Measurements from ENCODE around the gene AIP.
A peak's percentile ranks its signal among the peaks of the same experiment; 100 is the strongest.
"Not testable (repeated sequence)": the region's sequence is repeated elsewhere in the genome, so short reads cannot be mapped to it uniquely, and the experiment has no call there.

Gene AIP

DNA sequence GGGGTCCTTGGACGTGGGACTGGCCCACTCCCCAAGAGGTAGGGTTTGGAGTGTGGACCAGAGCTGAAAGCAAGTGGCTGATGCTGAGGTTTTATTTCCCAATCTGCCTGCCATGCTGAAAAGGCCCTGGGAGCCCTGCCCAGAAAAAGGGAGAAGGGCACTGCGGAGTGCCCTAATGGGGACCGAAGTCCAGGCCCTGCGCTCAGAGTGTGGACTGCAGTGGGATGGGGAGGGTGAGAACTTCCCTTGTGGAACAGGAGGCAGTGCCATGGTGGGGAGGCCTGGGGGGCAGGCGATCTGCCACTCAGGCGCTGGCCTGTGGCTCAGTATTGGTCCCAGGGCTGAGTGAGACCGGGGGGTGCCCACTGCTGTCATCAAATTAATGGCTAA, 34.6 kb upstream of the AIP start:
- no peak for DNase-seq (ENCODE audit: low read depth in 2 of 2, low spot score in 1 of 2)

DNA sequence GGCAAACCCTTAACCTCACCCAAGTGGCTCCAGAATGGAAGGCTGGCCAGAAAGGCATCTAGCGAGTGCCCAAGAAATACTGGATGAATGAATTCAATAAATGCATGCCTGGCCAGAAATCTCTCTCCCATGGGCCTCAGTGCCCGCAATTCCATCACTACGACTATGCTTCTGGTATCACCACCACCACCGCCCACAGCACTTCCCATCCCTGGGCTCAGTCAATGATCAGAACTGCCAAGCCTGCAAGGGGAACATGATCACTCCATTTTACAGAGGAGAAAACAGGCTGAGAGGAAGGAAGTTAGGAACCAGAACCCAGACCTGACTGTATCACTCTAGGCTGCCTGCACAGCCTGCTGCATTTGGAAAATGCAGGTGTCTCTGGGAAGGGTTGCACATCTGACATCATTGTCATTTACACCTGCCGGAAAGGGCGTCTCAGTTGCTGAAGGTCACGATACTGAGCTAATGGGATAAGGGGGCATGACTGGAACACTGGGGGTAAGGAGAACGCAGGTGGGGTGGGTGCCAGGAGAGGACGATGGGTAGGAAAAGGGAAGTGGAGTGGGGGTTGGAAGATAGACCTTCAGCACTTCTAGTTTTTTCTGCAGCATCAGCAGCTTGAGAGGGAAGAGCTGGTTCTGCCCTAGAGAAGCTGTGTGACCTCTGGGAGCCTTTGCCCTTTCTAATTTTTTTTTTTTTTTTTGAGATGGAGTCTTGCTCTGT, 33.5 kb upstream of the AIP start:
- no peak for DNase-seq (ENCODE audit: low read depth in 2 of 2, low spot score in 1 of 2)

DNA sequence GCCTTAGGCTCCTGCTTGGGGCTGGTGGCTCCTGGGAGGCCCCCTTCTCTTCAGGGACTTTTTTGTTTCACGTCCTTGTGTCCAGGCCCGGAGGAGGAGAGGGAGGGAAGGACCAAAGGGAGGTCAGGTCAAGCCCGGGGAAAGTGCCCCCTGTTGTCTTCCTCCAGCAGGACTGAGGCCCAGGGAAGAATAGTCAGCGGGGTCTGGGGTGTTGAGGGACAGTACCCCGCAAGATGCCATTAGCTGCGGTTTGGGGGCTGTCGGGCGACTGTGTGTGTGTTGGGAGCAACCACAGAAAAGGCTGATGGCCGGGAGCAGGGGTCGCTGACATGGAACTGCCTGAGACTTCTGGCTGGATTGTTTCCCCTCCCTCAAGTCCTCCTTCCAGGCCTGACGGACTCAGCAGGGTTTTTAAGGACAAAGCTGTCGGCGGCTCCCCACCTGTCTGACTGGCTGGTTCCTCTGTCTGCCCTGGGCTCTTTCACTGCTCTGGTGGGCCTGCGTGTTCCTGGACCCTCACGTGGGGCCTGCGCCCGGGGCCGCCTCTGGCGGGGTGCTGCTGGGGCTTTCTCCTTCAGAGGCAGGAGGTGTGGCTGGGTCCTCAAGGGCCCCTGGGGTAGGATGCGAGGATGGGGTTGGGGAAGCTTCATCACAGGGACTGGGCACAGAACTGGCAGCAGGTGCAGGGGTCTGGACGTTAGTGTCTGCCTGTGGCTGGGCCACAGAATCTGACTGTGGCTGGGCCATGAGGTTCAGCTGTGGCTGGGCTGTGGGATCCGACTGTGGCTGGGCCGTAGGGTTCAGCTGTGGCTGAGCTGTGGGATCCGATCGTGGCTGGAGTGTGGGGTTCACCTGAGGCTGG, 31.8 kb upstream of the AIP start:
- DNase-seq (ENCODE audit: low read depth in 2 of 2, low spot score in 1 of 2): no peak

DNA sequence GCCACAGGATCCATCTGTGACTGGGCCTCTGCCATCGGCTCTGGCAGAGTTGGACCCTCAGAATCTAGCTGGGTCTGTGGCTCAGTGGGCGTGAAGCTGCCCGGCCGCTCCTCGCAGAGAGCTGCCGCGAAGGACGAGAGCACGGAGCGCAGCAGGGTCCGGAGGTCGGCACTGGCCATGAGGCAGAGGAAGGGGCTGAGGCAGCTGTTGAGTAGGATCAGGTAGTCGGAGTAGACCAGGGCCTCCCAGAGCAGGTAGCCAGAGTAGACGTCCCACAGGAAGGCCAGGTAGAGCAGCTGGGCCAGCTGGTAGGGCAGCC, 31.2 kb upstream of the AIP start:
- no peak for DNase-seq (ENCODE audit: low read depth in 2 of 2, low spot score in 1 of 2)

DNA sequence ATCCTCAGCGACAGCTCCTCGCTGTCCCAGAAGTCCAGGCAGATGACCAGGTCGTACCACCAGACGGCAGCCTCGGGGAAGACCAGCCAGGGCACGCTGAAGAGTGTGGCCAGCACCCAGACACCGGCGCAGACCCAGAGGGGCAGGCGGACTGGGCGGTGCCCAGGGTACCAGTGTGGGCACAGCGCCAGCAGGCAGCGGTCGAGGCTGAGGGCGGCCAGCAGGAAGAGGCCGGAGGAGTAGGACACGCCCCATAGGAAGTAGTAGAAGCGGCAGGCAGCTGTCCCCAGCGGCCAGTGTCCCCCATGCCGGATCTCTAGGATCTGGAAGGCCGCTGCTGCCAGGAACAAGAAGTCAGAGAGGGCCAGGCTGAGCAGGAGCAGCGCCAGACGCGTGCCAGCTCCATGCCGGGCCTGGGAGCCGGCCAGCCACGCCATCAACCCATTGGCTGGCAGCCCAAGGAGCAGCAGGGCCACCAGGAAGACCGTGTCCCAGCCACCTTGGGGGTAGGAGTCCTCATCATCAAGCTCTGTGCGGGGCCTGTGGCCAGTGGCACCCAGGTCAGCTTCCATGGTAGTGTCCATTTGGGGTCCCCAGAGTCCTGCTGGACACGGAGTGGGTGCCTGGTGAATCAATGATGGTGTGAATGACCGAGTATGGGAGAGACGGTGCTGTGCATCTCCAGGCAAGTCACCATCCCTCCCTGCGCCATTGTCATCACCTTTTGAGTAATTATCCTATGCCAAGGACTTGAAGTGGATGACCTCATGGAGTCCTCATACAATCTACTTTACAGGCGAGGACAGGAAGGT, 30.5 kb upstream of the AIP start, which contains the start of gene GPR152:
Gene GPR152 (minus strand): TSS at position 589 of the 812 bp plus-strand sequence. CDS start 5 bp downstream, at position 584.
- no peak for DNase-seq (ENCODE audit: low read depth in 2 of 2, low spot score in 1 of 2)

DNA sequence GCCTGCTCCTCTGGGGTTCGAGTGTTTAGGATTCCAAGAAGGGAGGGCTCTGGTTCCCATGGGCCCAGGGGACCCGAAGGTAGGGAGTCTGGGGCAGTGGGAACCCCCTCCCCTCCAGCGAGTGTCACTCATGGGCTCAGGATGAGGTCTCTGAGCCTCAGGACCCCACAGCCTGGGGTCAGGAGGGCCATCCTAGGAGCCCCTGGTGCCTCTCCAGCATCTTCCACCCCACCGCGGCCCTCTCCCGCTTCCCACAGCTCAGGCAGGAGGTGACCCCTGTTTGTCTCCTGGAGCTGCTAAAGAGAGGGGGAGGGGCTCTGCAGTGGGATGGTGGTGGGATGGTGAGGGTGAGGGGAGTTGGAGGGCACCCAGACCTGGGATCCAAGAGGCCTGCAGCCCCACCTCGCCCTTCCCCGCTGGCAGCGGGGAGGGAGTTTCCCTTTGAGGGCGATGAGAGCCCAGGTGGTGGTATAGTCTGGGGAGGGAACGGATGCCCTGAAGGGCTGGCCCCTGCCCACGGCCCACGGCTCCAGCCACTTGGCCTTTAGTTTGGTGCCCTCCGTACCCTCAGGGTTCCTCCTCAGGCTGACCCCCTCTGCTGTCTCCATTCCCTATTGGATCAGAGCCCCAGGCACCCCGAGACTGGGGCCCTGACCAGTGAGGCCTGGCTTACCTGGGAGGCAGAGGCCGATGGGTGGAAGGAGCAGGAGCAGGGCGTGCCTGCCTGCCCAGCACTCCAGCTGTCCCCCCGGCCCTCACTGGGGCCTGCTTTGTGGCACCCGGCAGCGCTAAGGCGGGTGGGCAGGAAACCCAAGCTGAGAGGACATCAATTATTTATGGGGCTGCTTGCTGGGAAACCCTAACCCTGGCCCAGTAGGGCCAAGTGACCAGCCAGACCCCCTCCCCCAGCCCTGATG, 28.8 kb upstream of the AIP start:
- no peak for DNase-seq (ENCODE audit: low read depth in 2 of 2, low spot score in 1 of 2)

DNA sequence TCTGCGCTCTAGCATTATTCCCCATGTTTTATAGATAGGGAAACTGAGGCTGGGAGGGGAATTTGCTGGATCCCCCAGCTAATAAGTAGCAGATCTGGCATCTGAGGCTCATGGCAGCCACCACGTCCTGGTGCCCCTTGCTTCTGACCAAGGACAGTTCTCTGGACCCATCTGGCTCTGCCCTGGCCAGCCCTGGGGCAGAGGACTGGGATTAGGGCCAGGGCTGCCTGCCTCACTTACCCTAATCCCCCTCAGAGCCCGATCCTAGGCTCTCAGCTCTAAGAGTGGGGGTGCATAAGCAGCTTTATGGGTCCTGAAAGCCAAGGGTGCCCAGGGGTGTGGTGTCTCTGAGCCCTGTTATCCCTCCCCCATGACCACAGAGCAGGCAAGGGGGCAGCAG, 27.8 kb upstream of the AIP start, which contains the start of gene CABP4:
Gene CABP4 (plus strand): TSS at position 301 of the 400 bp plus-strand sequence. CDS start 70 bp downstream, at position 371.
- no peak for DNase-seq (ENCODE audit: low read depth in 2 of 2, low spot score in 1 of 2)

DNA sequence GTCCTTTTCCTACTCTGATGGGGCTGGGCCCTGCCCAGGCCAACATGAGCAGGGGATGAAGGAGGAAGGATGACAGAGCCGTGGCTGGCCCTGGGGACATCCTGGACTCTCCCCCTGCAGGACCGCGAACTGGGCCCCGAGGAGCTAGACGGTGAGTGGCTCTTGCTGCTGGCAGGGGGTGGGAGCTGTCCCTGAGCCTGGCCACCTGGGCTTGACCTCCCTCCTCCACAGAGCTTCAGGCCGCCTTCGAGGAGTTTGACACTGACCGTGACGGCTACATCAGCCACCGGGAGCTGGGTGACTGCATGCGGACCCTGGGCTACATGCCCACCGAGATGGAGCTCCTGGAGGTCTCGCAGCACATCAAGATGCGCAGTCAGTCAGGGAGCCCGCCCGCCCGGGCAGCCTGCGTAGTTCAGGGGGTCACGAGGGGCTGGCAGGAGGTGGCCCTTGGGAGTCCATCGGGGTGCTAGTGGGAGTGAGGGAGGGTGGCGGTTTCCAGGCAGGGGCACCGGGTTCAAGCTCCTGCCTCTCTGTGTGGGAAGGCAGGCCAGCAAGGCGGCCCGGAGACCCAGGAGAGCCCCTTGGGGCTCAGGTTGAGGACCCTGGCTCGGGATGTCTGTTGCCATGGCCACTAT, 26.6 kb upstream of the AIP start:
- DNase-seq (ENCODE audit: low read depth in 2 of 2, low spot score in 1 of 2): no peak

DNA sequence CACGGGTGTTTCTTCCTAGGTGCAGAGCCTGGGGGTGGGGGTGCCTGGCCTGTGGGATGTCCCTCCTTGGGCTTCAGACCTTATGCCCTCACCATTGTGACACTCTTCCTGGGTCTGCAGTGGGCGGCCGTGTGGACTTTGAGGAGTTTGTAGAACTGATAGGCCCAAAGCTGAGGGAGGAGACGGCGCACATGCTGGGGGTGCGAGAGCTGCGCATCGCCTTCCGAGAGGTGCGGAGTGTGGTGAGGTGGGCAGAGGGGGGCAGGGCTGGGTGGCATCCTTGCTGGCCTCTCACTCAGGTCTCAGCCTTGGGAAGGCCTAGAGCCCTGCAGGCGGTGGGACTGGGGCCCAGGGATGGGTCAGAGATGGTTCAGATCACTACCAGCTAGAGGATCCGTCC, 25.4 kb upstream of the AIP start:
- DNase-seq (ENCODE audit: low read depth in 2 of 2, low spot score in 1 of 2): no peak

DNA sequence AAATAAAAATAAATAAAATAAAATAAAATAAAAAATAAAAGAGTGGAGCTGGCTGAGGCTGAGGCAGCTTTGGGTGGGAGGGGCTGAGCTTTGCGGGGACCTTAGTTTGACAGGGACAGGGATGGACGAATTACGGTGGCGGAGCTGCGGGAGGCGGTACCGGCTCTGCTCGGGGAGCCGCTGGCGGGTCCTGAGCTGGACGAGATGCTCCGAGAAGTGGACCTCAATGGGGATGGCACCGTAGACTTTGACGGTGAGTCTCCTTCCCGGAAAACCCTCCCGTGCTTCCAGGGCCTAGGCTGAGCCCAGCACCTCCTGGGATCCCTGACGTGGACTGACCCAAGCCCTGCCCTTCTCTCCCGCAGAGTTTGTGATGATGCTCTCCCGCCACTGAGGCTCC, 24.6 kb upstream of the AIP start:
- no peak for DNase-seq (ENCODE audit: low read depth in 2 of 2, low spot score in 1 of 2)

DNA sequence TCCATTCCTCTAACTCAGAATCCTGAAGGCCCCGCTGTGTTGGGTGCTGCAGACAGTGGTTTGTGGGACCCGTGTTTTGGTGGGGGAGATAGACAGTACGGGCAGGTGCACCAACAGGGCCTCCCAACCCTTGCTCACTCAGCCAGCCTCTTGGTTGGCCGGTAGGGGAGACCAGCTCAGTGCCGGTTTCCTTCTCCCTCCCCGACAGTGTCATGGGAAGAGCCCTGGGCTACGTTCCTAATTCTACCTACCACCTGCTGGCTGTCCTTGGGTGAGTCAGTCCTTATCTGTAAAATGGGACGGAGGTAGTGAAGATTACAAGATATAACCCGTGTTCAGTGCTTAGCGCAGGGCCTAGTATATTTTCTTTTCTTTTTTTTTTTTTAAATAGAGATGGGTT, 19.6 kb upstream of the AIP start:
- no peak for DNase-seq (ENCODE audit: low read depth in 2 of 2, low spot score in 1 of 2)

DNA sequence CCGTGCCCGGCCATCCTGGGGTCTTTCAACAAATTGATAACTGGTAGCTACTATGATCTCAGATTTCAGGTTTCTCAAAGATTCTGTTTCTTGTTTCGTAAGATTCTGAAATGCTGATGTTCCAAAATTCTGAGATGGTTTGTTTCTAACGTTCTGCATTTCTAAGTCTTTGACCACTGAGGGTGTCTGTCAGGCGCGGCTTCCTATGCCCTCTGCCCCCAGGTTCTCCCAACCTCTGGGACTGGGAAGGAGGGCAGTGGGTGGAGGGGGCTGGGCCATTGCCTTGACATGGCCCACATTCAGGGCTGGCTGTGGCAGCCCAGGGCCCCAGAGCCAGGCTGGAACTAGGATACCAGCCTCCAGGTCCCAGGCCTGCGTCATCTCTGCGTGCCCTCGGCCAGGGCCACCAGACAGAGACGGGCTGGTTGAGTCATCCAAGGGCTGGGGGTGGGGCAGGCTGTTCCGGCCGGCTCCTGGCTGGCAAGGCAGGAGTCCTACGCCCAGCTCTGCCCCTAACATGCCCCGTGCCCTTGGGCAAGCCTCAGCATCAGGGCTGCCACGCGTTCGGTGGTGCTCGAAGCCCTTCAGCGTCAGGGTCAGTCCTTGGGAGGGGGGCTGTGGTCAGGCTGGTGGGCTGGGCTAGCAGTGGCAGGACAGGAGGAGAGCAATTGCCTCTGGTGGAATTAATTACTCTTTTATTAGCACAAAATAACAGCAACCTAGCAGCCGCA, 19.0 kb upstream of the AIP start:
- no peak for DNase-seq (ENCODE audit: low read depth in 2 of 2, low spot score in 1 of 2)

DNA sequence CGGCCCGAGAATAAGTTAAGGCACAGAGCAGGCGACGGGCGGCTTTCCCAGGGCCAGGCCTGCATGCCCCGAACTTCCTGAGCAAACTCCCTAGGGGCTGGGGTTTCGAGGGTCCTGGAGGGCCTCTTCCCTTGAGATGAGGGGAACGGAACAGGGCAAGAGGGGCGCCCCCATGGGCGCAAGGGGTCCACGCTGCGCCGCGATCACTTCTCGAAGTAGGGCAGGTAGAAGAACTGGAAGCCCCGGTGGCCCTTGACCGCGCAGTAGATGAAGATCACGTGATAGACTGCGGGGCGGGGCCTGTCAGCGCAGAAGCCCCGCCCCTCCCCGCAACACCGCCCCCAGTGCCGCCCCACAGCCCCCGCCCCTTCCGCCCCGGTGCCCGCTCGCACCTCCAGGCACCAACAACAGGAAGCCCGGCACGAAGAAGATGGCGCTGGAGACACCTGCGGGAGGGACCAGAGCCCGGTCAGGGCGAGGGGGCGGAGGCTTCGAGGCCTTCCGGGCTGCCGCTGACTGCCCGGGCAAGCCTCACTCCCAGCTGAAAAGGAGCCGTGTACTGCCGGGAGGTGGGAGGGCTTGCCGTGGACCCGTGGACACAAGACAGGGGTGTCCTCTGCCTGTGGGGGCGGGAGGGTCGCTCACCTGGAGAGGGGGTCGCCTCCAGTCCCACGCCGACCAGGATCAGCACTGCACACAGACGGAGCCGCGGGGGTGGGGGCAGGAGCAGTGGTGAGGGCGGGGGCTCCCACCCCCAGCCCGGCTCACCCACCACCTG, 18.2 kb upstream of the AIP start:
- peak; percentile 70 to 87 for DNase-seq (ENCODE audit: low read depth in 2 of 2, low spot score in 1 of 2)

DNA sequence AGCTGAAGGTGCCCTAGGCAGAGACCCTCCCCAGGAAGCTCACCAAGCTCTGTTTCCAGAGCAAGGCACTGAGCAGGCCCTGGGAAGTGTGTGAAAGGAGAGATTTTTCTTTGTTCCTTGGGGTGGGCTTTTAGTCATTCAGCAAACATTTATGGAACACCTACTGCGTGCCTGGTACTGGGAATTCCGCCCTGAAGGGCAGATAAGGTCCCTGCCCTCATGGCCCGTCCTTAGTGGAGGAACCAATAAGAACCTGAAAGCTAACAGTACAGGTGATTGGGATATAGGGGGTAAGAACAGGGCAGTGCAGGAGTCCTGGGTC, 17.7 kb upstream of the AIP start:
- DNase-seq (ENCODE audit: low read depth in 2 of 2, low spot score in 1 of 2): no peak

DNA sequence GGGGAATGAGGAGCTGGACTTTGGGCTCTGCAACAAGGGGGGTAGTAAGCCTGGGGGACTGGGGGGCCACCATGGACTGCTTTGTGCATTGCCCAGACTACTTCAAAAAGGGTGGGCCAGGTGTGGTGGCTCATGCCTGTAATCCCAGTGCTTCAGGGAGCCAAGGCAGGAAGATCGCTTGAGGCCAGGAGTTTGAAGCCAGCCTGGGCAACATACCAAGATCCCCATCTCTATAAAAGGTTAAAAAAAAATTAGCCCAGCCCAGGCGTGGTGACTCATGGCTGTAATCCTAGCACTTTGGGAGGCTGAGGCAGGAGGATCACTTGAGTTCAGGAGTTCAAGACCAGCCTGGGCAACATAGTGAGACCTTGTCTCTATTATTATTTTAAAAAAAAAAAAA, 17.3 kb upstream of the AIP start:
- not testable (repeated sequence) for DNase-seq (ENCODE audit: low read depth in 2 of 2, low spot score in 1 of 2)

DNA sequence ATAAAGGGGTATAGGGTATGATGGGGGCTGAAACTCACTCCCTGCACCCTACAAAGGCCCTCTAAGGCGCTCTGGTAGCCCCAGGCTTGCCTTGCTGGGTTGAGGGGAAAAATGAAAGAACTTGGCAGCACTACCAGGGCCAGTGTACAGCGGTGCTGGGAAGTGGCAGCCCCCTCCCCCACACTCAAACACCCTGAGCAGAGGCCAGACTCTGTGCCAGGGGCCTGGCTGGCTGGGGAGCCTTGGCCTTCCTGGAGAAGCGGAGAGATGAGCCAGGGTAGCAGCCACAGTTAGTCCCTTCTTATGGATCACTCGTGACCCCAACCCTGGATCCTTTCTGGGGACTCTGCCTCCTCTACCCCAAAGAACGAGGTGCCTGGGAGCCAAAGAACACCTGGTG, 16.5 kb upstream of the AIP start:
- DNase-seq (ENCODE audit: low read depth in 2 of 2, low spot score in 1 of 2): no peak

DNA sequence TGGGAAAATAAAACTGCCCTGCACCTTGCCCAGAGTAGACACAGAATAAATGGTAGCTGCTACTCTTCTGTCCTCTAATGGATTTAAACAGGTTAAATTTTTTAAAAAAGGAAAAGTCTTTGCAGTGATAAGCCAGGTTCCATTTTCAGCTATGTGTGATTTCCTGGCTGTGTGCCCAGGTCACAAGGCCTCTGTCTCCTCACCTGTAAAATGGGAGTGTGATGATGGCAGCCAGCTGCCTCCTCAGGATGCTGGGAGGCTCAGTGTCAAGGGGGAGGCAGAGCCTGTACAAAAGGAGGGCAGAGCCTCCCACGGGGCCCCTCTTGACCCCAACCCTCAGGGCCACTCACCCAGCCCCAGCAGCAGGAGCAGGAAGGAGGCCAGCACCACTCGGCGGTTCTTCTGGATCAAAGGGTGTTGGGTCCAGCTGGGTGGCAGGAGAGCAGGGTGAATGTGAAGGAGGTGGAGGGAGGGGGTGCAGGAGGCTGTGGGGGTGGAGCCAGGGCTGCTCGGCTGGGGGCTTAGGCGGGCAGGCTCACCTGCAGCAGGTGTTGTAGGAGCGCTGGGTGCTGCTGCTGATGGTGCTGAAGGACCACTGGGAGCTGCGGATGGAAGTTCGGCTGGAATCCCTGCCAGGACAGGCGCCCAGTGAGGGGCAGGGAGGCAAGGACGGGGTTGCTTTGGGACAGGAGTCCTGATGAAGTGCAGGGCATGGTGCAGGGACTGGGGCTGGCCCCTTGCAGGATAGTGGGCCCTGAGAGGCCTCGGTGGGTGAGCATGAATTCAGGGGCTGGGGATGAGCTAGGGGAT, 15.7 kb upstream of the AIP start:
- no peak for DNase-seq (ENCODE audit: low read depth in 2 of 2, low spot score in 1 of 2)

DNA sequence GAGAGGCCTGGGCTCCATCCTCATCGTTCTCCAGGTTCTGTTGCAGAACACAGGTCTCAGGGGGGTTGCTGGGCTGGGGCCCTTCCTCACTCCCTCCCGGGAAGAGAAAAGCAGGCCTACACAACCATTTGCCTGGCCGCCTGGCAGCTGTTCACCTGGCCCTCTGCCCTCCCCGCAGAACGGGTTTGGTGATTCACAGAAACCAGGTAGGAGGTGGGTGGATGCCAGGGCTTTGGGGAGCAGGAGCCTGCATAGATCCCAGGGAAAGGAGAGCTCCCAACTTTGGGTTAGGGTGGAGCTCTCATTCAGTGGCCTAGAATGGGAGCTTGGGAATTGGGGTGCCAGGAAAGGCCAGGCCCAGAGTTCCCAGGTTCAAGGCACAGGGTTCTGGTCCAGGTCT, 14.8 kb upstream of the AIP start:
- DNase-seq (ENCODE audit: low read depth in 2 of 2, low spot score in 1 of 2): no peak

Measured in stimulated activated CD8-positive, alpha-beta memory T cell treated with anti-CD3 and anti-CD28 coated beads, Interleukin-4, amount 100 ng/mL, for 4 hours (primary cell).